T-cell (primary cell): ENCODE measurements around the gene CLOCK. TPM values are rescaled to one million over a fixed set of nuclear protein-coding genes. Genes with fewer than 3 reads are reported as not detected.
"Not testable (repeated sequence)": the region's sequence is repeated elsewhere in the genome, so short reads cannot be mapped to it uniquely, and the experiment has no call there.

Experiments used
- ATAC-seq, 4 experiments: fragments of 200-7000 bp in 3 of 4; fragments of 150-1000 bp in 1 of 4; cut with Tn5 transposase; replicated peaks in 1 of 4; 1 replicate in 3 of 4; 2 replicates in 1 of 4; pipeline ENCODE4 v1.10.0; 2021; ENCODE audit warnings: moderate library complexity in 3 of 4, mild to moderate bottlenecking in 2 of 4, moderate number of reproducible peaks in 1 of 4
- CTCF ChIA-PET, 2 donors: fragments of 300-600 bp; sonication (Branson Sonifier 250); formaldehyde crosslinking; loops; one replicate each; lab custom pipeline; 2022; ENCODE audit warnings: antibody characterized with exemption in 2 of 2; lab: Charles Lee
- POLR2A ChIA-PET, 2 donors: fragments of 300-600 bp; sonication (Branson Sonifier 250); formaldehyde crosslinking; loops; one replicate each; lab custom pipeline; 2022; ENCODE audit warnings: antibody characterized with exemption in 2 of 2; lab: Charles Lee
- DNase-seq, 35 experiments: peaks; one replicate each; pipeline versions ENCODE4 v3.0.0 to v3.0.0-alpha.2; 2013 to 2023
- H3K27ac ChIP-seq: one replicate; pipeline ENCODE4 v1.5.1; 2013; ENCODE audit warnings: low read length
- H3K27me3 ChIP-seq, 2 experiments: replicated peaks in 1 of 2; 1 replicate in 1 of 2; 2 replicates in 1 of 2; pipeline versions ENCODE4 v1.6.1 to v1.7.0; 2013; ENCODE audit warnings: low read length in 1 of 2, mixed read lengths in 1 of 2; ENCODE audit not compliant: control insufficient read depth in 2 of 2, insufficient read depth in 2 of 2; ENCODE audit errors: extremely low read depth in 1 of 2
- H3K36me3 ChIP-seq, 2 donors: 1 replicate in 1 of 2; 2 replicates in 1 of 2; pipeline versions ENCODE4 v1.6.1 to v1.7.0; 2013; ENCODE audit warnings: low read length in 1 of 2; ENCODE audit not compliant: control insufficient read depth in 2 of 2, insufficient read depth in 1 of 2; ENCODE audit errors: extremely low read depth in 1 of 2
- H3K4me1 ChIP-seq, 2 experiments: 1 replicate in 1 of 2; 2 replicates in 1 of 2; pipeline versions ENCODE4 v1.6.1 to v1.7.0; 2013; ENCODE audit warnings: low read length in 2 of 2, mixed read lengths in 1 of 2; ENCODE audit not compliant: insufficient read depth in 2 of 2, control insufficient read depth in 1 of 2; ENCODE audit errors: extremely low read depth in 1 of 2
- H3K4me3 ChIP-seq, 2 donors: 1 replicate in 1 of 2; 2 replicates in 1 of 2; pipeline versions ENCODE4 v1.5.1 to v1.7.0; 2013; ENCODE audit warnings: mild to moderate bottlenecking in 2 of 2, low read length in 1 of 2, moderate library complexity in 1 of 2; ENCODE audit not compliant: control insufficient read depth in 1 of 2; ENCODE audit errors: extremely low read depth in 1 of 2
- H3K9me3 ChIP-seq: 2 replicates; pipeline ENCODE4 v1.7.0; 2013
- H3K27ac Mint-ChIP-seq, 2 donors: one replicate each; pipeline ENCODE4 v1.8.0; 2020 to 2021; ENCODE audit warnings: mild to moderate bottlenecking in 2 of 2, mixed read lengths in 2 of 2
- H3K27me3 Mint-ChIP-seq, 2 donors: one replicate each; pipeline ENCODE4 v1.8.0; 2021 to 2022; ENCODE audit warnings: mixed read lengths in 2 of 2
- H3K36me3 Mint-ChIP-seq: one replicate; pipeline ENCODE4 v1.8.0; 2021; ENCODE audit warnings: mixed read lengths
- H3K4me1 Mint-ChIP-seq, 3 donors: one replicate each; pipeline ENCODE4 v1.8.0; 2020 to 2022; ENCODE audit warnings: mixed read lengths in 3 of 3, mild to moderate bottlenecking in 1 of 3
- H3K4me3 Mint-ChIP-seq, 3 donors: one replicate each; pipeline ENCODE4 v1.8.0; 2020 to 2022; ENCODE audit warnings: mild to moderate bottlenecking in 3 of 3, mixed read lengths in 3 of 3, moderate library complexity in 3 of 3
- H3K9me3 Mint-ChIP-seq, 3 donors: one replicate each; pipeline ENCODE4 v1.8.0; 2020 to 2022; ENCODE audit warnings: mixed read lengths in 3 of 3
- WGBS: methylation state at CpG from one replicate; pipeline ENCODE4 v1.1.5; 2013; ENCODE audit warnings: missing lambda C conversion rate; ENCODE audit not compliant: insufficient coverage; 5-methylcytosine and 5-hydroxymethylcytosine counted together
- total RNA-seq, 35 experiments: library from RNA in 6 of 35; stranded (reverse) in 6 of 35; fragments of 120-200 nt in 1 of 35; gene quantifications; one replicate each; pipeline versions ENCODE4 v1.2.1 to v1.2.4 and lab custom pipeline; 2013 to 2026

CLOCK gene, protein sequence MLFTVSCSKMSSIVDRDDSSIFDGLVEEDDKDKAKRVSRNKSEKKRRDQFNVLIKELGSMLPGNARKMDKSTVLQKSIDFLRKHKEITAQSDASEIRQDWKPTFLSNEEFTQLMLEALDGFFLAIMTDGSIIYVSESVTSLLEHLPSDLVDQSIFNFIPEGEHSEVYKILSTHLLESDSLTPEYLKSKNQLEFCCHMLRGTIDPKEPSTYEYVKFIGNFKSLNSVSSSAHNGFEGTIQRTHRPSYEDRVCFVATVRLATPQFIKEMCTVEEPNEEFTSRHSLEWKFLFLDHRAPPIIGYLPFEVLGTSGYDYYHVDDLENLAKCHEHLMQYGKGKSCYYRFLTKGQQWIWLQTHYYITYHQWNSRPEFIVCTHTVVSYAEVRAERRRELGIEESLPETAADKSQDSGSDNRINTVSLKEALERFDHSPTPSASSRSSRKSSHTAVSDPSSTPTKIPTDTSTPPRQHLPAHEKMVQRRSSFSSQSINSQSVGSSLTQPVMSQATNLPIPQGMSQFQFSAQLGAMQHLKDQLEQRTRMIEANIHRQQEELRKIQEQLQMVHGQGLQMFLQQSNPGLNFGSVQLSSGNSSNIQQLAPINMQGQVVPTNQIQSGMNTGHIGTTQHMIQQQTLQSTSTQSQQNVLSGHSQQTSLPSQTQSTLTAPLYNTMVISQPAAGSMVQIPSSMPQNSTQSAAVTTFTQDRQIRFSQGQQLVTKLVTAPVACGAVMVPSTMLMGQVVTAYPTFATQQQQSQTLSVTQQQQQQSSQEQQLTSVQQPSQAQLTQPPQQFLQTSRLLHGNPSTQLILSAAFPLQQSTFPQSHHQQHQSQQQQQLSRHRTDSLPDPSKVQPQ
- 10 to 100 TPM in 4 of 5 donors, 1 to 10 TPM in 1; 9.5 to 16.0 (median 11.6) TPM for total RNA-seq
- 14.6 TPM for total RNA-seq (2013)
- total RNA-seq (lab: John Stamatoyannopoulos, UW) = 21.8 to 52.3 (median 34.6) reads per million in 29 experiments

GRCh38 chr4:55546756-55547465, at the start of gene CLOCK:
TSS of gene CLOCK (minus strand) at chr4:55546909. CDS start at chr4:55482785, 64,124 bp downstream.
- H3K9me3 Mint-ChIP-seq = no peaks in the 10 kb centered on the region
- POLR2A ChIA-PET = interaction anchor here (0.6 kb wide), 2 partner anchors 12 to 102 kb away, joined by 3 to 7 read pairs; no protein-coding TSS in a partner anchor
- WGBS = 0% methylated on average over 56 of the region's 71 CpGs
- H3K27ac ChIP-seq = peak within 1 kb of the TSS; percentile 86
- H3K4me3 ChIP-seq = peak within 1 kb of the TSS; percentile 65 to 83
- no peaks in the 10 kb centered on the region for H3K36me3 Mint-ChIP-seq
- no peaks in the 10 kb centered on the region for H3K27me3 Mint-ChIP-seq
- peaks cover 5 to 12% of the 10 kb centered on the region in 2 experiments for H3K4me1 ChIP-seq
- DNase-seq = peak; percentile 59 to 91 (median 75)
- no peaks in the 10 kb centered on the region for H3K27me3 ChIP-seq
- peak; percentile 73 to 76 (median 75) for ATAC-seq
- peak within 1 kb of the TSS; percentile 91 to 95 (median 92) for H3K4me3 Mint-ChIP-seq
- CTCF ChIA-PET = interaction anchor here (0.5 to 2.1 kb wide), 3 partner anchors 133 to 748 kb away, joined by 3 to 12 read pairs (median 4); partner anchors contain the start of gene TMEM165 (in 1 of the 2)
- no peaks in the 10 kb centered on the region for H3K9me3 ChIP-seq
- peaks cover 35 to 54% (median 39%) of the 10 kb centered on the region in 3 donors for H3K4me1 Mint-ChIP-seq
- no peaks in the 10 kb centered on the region for H3K36me3 ChIP-seq
- peak within 1 kb of the TSS; percentile 93 for H3K27ac Mint-ChIP-seq

DNA sequence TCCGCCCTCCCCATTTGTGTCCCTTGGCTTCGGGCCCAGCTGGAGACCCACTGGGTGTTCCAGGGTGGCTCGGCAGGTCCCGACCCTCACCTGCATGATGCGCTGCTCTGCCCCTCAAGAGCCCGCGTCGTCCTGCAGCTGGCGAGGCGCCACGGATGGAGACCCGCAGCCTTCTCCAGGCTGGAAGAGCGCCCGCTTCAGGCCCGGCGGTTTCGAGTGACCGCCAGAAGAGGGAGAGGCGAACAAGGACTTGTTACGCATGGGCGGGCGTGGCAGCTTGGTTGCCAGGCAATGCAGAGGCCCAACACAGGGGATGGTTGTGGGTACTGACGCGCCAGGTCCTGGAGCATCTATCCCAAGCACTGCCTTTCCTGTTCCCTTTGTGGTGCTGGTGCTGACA, 45.3 kb upstream of the CLOCK start, which contains the start of gene PDCL2:
PDCL2 (minus strand) TSS at position 232 of the 400 bp plus-strand sequence; CDS start at position 96, 136 bp downstream.
- Mint-ChIP-seq H3K27ac (no peak within 1 kb of the TSS), H3K4me3 (no peak within 1 kb of the TSS), H3K27me3 (peaks cover 10 to 12% of the 10 kb centered on the region in 2 donors), H3K9me3 (peaks cover 0 to 7% (median 0%) of the 10 kb centered on the region in 3 donors), H3K4me1 (no peaks in the 10 kb centered on the region), H3K36me3 (peaks cover 2% of the 10 kb centered on the region)
- H3K27ac ChIP-seq = no peak within 1 kb of the TSS
- CTCF ChIA-PET = no interaction called here
- H3K36me3 ChIP-seq = no peaks in the 10 kb centered on the region
- POLR2A ChIA-PET = interaction anchor here in 1 of 2 donors (0.6 kb wide), 1 partner anchor 285 kb away, joined by 5 read pairs; no protein-coding TSS in a partner anchor
- 94% methylated on average over 22 of the region's 24 CpGs for whole genome bisulfite sequencing
- no peaks in the 10 kb centered on the region for H3K9me3 ChIP-seq
- no peak for DNase-seq
- H3K4me3 ChIP-seq = no peak within 1 kb of the TSS
- H3K27me3 ChIP-seq = peaks cover 0 to 9% of the 10 kb centered on the region in 2 experiments
- no peaks in the 10 kb centered on the region for H3K4me1 ChIP-seq
- no peak for ATAC-seq

DNA sequence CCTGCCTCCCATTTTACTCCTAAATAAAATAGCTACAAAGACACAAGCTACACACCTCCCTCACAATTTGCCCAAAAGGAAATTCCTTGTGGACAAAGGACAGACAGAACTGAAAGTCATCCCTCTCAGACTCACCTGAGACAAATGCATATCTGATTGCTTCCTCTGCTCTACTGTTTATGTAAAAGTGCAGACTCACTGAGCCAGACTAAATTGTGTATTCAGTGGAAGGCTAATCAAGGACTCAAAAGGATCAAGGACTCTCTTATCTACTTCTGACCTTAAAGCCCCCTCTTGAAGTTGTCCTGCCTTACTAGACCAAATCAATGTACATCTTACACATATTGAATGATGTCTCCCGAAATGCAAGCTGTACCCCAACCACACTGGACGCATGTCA, 41.5 kb upstream of the CLOCK start:
- Mint-ChIP-seq H3K36me3 (peaks cover 2% of the 10 kb centered on the region), H3K9me3 (peaks cover 5 to 13% (median 6%) of the 10 kb centered on the region in 3 donors), H3K4me1 (no peaks in the 10 kb centered on the region), H3K4me3 (no peak overlapping the region), H3K27me3 (peaks cover 17 to 19% of the 10 kb centered on the region in 2 donors), H3K27ac (no peak overlapping the region)
- WGBS = 86% methylated on average over 2 of the region's 2 CpGs
- H3K4me3 ChIP-seq = no peak overlapping the region
- H3K27me3 ChIP-seq = peaks cover 0 to 9% of the 10 kb centered on the region in 2 experiments
- no peaks in the 10 kb centered on the region for H3K36me3 ChIP-seq
- no peak for ATAC-seq
- H3K27ac ChIP-seq = no peak overlapping the region
- DNase-seq = no peak
- no peaks in the 10 kb centered on the region for H3K9me3 ChIP-seq
- ChIA-PET POLR2A (no interaction called here), CTCF (interaction anchor here in 1 of 2 donors (0.6 kb wide), 1 partner anchor 1319 kb away, joined by 4 read pairs; the partner anchor contains the start of gene REST)
- H3K4me1 ChIP-seq = no peaks in the 10 kb centered on the region

GRCh38 chr4:55582773-55583172, 36.1 kb upstream of the CLOCK start:
- Mint-ChIP-seq H3K27me3 (peaks cover 9 to 10% of the 10 kb centered on the region in 2 donors), H3K9me3 (peaks cover 7 to 11% (median 8%) of the 10 kb centered on the region in 3 donors)
- ATAC-seq, H3K9me3 ChIP-seq, H3K36me3 Mint-ChIP-seq, H3K27ac ChIP-seq, H3K27me3 ChIP-seq, H3K36me3 ChIP-seq, H3K4me1 ChIP-seq, CTCF ChIA-PET, H3K4me3 Mint-ChIP-seq, H3K4me3 ChIP-seq, POLR2A ChIA-PET, H3K4me1 Mint-ChIP-seq, H3K27ac Mint-ChIP-seq, DNase-seq: not testable (repeated sequence)
- no CpG with 5 or more reads among the region's 2 CpGs for WGBS

DNA sequence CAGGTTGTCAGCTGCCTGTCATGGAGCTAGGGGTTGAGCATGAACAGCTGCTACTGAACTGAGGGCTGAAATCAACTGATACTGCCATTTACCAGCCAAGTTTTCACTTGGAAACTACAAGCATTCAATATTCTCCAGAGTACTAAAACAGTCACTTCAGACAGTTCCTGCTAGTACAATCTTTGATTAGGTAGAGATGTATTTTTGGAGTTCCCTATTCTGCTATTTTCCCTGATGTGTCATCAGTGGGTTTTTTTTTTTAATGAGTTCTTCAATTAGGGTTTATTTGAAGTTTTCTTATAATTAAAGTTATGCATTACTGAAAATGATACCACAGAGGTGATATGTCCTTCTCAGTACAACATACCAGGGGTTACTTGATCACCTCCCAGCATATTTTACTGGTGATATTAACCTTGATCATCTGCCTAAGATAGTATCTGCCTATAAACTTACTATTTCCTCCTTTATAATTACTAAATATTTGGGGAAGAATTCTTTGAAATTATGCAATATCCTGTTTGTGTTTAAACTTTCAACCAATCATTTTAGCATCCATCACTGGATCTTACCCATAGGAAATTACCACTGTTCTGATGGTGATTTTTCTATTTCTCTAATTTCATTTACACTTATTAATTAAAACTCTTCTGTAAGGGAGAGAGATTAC, 31.8 kb upstream of the CLOCK start:
- H3K4me3 Mint-ChIP-seq = no peak overlapping the region
- peaks cover 11 to 28% (median 19%) of the 10 kb centered on the region in 3 donors for H3K9me3 Mint-ChIP-seq
- CTCF ChIA-PET = interaction anchor here in 1 of 2 donors (0.7 kb wide), 1 partner anchor 302 kb away, joined by 6 read pairs; no protein-coding TSS in a partner anchor
- Histone ChIP-seq H3K27me3 (peaks cover 0 to 7% of the 10 kb centered on the region in 2 experiments), H3K4me3 (no peak overlapping the region), H3K36me3 (no peaks in the 10 kb centered on the region), H3K27ac (no peak overlapping the region), H3K9me3 (peaks cover 2% of the 10 kb centered on the region), H3K4me1 (no peaks in the 10 kb centered on the region)
- no peak for DNase-seq
- H3K27me3 Mint-ChIP-seq = peaks cover 4 to 6% of the 10 kb centered on the region in 2 donors
- H3K4me1 Mint-ChIP-seq = no peaks in the 10 kb centered on the region
- no peak for ATAC-seq
- POLR2A ChIA-PET = no interaction called here
- H3K36me3 Mint-ChIP-seq = peaks cover 3% of the 10 kb centered on the region
- no peak overlapping the region for H3K27ac Mint-ChIP-seq
